Thyroid gland (tissue), 4 donors: Measurements from ENCODE around the gene USP49. TPM values are rescaled to one million over a fixed set of nuclear protein-coding genes. Genes with fewer than 3 reads are reported as not detected.

Source experiments
- DNase-seq, 2 donors: peaks; one replicate each; pipeline ENCODE4 v3.0.0-alpha.2; 2019
- H3K27ac ChIP-seq, 3 donors: fragments of 200-600 bp; sonication (generic); 1 replicate in 2 of 3; 2 replicates in 1 of 3; pipeline ENCODE4 v1.5.1; 2016 to 2019; ENCODE audit warnings: mild to moderate bottlenecking in 1 of 3, moderate library complexity in 1 of 3
- H3K27me3 ChIP-seq: fragments of 200-600 bp; sonication (generic); one replicate; pipeline ENCODE4 v1.5.1; 2019
- H3K36me3 ChIP-seq, 2 donors: fragments of 200-600 bp; sonication (generic); one replicate each; pipeline ENCODE4 v1.5.1; 2016 to 2019
- H3K4me1 ChIP-seq, 2 donors: fragments of 200-600 bp; sonication (generic); one replicate each; pipeline ENCODE4 v1.5.1; 2017 to 2019
- H3K4me3 ChIP-seq, 3 donors: fragments of 200-600 bp; sonication (generic); replicated peaks in 1 of 3; 1 replicate in 2 of 3; 2 replicates in 1 of 3; pipeline ENCODE4 v1.5.1; 2016; ENCODE audit warnings: mild to moderate bottlenecking in 1 of 3
- H3K9me3 ChIP-seq: fragments of 200-600 bp; sonication (generic); one replicate; pipeline ENCODE4 v1.5.1; 2017
- POLR2A ChIP-seq, 2 donors: fragments of 450-650 bp; IDR thresholded peaks; one replicate each; pipeline ENCODE4 v1.6.1; 2017; ENCODE audit warnings: antibody characterized with exemption in 2 of 2, mild to moderate bottlenecking in 2 of 2, moderate library complexity in 1 of 2
- WGBS, 2 donors: methylation state at CpG; one replicate each; pipeline ENCODE4 v1.1.5; 2017; 5-methylcytosine and 5-hydroxymethylcytosine counted together
- intact Hi-C: fragments of 100-400 bp; cut with DNase I; formaldehyde crosslinking; loops from one replicate; pipeline ENCODE4 v1.15.1; 2023
- total RNA-seq, 4 donors: library from RNA; depleted of rRNA; stranded (reverse); fragments of >200 nt; gene quantifications; one replicate each; pipeline ENCODE4 v1.2.3, GENCODE V29; 2016
- TF ChIP-seq, protein P1 (sequence below), 6 experiments: fragments of 200-600 bp in 3 of 6; fragments of 450-650 bp in 3 of 6; sonication (generic) in 3 of 6; IDR thresholded peaks; one replicate each; pipeline ENCODE4 v1.5.1; 2016 to 2019; ENCODE audit warnings: antibody characterized with exemption in 6 of 6, mild to moderate bottlenecking in 2 of 6, inconsistent platforms in 1 of 6, moderate library complexity in 1 of 6

USP49 gene
- total RNA-seq, 4 donors from 2014 or later: 9.8 to 17.5 (median 13.8) TPM

DNA sequence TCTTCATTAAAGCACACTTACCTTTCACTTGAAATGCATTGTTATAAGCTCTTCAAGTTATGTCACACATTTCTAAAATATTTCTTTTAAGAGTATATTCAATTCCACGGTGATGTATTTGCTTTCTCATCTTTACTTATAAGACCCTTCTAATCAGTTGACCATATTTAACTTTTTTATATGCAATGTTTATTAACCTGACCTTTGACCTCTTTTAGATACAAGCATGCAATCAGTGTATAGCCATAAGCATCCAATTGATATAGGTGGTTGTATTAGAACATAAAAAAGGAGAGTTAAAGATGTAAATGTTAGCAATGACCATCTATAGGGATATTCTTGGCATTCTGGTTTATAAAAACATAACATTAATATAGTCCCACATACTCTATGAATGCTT lies 9.2 kb downstream of the USP49 start:
- Histone ChIP-seq H3K36me3 (no peaks in the 10 kb centered on the region), H3K9me3 (no peaks in the 10 kb centered on the region), H3K27ac (no peak overlapping the region), H3K27me3 (no peaks in the 10 kb centered on the region), H3K4me1 (peaks cover 21 to 25% of the 10 kb centered on the region in 2 donors), H3K4me3 (no peak overlapping the region)
- TF ChIP-seq POLR2A (IDR thresholded peaks at IDR 0.05): no peak
- TF ChIP-seq, protein P1, sequence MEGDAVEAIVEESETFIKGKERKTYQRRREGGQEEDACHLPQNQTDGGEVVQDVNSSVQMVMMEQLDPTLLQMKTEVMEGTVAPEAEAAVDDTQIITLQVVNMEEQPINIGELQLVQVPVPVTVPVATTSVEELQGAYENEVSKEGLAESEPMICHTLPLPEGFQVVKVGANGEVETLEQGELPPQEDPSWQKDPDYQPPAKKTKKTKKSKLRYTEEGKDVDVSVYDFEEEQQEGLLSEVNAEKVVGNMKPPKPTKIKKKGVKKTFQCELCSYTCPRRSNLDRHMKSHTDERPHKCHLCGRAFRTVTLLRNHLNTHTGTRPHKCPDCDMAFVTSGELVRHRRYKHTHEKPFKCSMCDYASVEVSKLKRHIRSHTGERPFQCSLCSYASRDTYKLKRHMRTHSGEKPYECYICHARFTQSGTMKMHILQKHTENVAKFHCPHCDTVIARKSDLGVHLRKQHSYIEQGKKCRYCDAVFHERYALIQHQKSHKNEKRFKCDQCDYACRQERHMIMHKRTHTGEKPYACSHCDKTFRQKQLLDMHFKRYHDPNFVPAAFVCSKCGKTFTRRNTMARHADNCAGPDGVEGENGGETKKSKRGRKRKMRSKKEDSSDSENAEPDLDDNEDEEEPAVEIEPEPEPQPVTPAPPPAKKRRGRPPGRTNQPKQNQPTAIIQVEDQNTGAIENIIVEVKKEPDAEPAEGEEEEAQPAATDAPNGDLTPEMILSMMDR (IDR thresholded peaks at IDR 0.05): no peak
- DNase-seq: no peak
- intact Hi-C loops: no loop called here
- 95 to 96% methylated on average over 1 of the region's 1 CpG for WGBS, 2 donors

DNA sequence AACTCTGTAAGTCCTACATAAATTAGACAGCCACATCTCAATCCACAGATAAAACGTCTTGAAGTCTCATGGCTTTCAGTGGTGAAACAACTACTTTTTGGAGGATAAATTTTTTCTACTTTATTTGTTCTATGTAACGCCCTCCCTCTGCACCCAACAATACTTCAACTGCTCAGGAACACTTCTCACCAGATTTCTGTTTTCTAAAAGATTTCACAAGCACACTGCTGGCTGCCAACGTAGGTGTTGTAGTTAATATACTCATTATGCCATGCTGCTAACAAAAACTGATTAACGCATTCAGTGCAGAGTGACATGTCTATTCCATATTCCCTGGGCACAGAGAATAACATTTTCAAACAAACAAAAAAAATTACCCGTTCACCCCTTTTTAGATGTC lies 10.2 kb downstream of the USP49 start:
- WGBS, 2 donors: 80 to 88% methylated on average over 5 of the region's 5 CpGs
- no peak for DNase-seq
- Histone ChIP-seq H3K27ac (no peak overlapping the region), H3K27me3 (no peaks in the 10 kb centered on the region), H3K9me3 (no peaks in the 10 kb centered on the region), H3K4me3 (no peak overlapping the region), H3K4me1 (peaks cover 14 to 18% of the 10 kb centered on the region in 2 donors), H3K36me3 (no peaks in the 10 kb centered on the region)
- intact Hi-C loops: no loop called here
- TF ChIP-seq, protein P1 (IDR thresholded peaks at IDR 0.05): no peak
- no peak for TF ChIP-seq POLR2A (IDR thresholded peaks at IDR 0.05)

DNA sequence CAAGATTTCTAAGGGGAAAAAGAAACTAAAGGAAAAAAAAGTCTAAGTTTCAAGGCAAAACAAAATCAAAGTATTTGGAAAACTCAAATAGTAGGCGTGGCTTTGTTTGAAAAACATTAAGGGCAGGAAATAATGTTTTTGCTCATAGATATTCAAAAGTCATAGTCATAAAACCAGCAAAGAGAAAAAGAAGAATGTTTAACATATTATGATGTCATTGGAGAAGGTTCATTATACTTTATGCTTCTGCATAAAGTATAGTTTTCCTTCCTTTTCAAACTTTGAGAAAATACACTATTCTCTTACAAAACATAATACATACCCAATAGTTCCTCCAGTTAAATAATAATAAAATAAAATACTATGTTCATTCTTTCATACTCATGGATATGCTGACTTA lies 13.7 kb downstream of the USP49 start:
- Histone ChIP-seq H3K4me3 (no peak overlapping the region), H3K36me3 (no peaks in the 10 kb centered on the region), H3K4me1 (peaks cover 8 to 19% of the 10 kb centered on the region in 2 donors), H3K9me3 (no peaks in the 10 kb centered on the region), H3K27me3 (no peaks in the 10 kb centered on the region), H3K27ac (no peak overlapping the region)
- intact Hi-C loops: no loop called here
- DNase-seq: no peak
- WGBS, 2 donors: 92 to 100% methylated on average over 1 of the region's 1 CpG
- TF ChIP-seq, protein P1 (IDR thresholded peaks at IDR 0.05): no peak
- no peak for TF ChIP-seq POLR2A (IDR thresholded peaks at IDR 0.05)

DNA sequence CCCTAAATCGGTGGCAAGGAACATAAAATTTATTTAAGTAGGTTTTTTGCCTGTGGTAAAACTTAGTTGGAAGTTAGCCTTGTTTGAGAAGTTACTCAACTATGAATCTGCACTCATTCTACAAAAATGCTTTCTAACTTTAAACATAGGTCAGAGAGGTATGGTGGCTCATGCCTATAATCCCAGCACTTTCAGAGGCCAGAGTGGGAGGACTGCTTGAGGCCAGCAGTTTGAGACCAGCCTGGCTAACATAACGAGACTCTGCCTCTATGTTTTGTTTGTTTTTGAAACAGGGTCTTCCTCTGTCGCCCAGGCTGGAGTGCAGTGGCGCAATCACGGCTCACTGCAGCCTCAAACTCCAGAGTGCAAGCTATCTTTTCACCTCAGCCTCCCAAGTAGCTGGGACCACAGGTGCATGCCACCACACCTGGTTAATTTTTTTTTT lies 16.2 kb downstream of the USP49 start:
- DNase-seq: no peak
- intact Hi-C loops: no loop called here
- TF ChIP-seq POLR2A (IDR thresholded peaks at IDR 0.05): no peak
- TF ChIP-seq, protein P1 (IDR thresholded peaks at IDR 0.05): no peak
- H3K9me3 ChIP-seq: no peaks in the 10 kb centered on the region
- peak overlapping the region in 2 of 3 donors; percentile 8 to 15 for H3K27ac ChIP-seq
- no peaks in the 10 kb centered on the region for H3K27me3 ChIP-seq
- peaks cover 8 to 16% of the 10 kb centered on the region in 2 donors for H3K4me1 ChIP-seq
- H3K36me3 ChIP-seq: no peaks in the 10 kb centered on the region
- H3K4me3 ChIP-seq: no peak overlapping the region
- WGBS, 2 donors: 84% methylated on average over 5 of the region's 5 CpGs

DNA sequence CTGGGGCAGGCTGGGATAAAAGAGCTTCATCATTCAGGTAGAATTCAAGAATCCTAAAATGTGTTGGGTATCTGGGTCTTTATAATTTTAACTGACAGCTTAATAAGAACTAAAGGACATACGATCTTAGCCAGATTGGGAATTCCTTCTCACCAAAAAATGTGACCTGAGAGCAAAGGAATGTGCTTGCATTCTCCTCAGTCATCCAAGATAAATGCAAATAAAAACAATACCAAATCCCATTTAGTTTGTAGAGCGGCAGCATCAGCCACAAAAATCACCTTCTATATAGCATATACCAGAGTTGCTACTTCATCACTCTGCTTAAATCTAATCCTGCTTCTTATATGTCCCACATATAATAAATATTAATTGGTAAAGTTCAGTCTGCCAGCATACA lies 16.9 kb downstream of the USP49 start:
- no peak for DNase-seq
- Histone ChIP-seq H3K27me3 (no peaks in the 10 kb centered on the region), H3K4me3 (no peak overlapping the region), H3K4me1 (peaks cover 8 to 16% of the 10 kb centered on the region in 2 donors), H3K9me3 (no peaks in the 10 kb centered on the region), H3K36me3 (no peaks in the 10 kb centered on the region), H3K27ac (peak overlapping the region in 2 of 3 donors; percentile 25 to 31)
- TF ChIP-seq, protein P1 (IDR thresholded peaks at IDR 0.05): no peak
- TF ChIP-seq POLR2A (IDR thresholded peaks at IDR 0.05): no peak
- 56 to 76% methylated on average over 2 of the region's 2 CpGs for WGBS, 2 donors
- intact Hi-C loops: no loop called here
